Ishikawa (cell line): ENCODE data around the gene TBCE.

ENCODE experiments used
- CEBPB ChIP-seq: IDR thresholded peaks from 2 replicates; pipeline ENCODE4 v1.6.1; 2012
- MAX ChIP-seq: IDR thresholded peaks from 2 replicates; pipeline ENCODE4 v1.6.1; 2012
- REST ChIP-seq: IDR thresholded peaks from 2 replicates; pipeline ENCODE4 v1.6.1; 2012; ENCODE audit warnings: low read depth, mild to moderate bottlenecking
- TAF1 ChIP-seq: IDR thresholded peaks from 2 replicates; pipeline ENCODE4 v1.6.1; 2012; ENCODE audit warnings: low read depth, mild to moderate bottlenecking

- TF ChIP-seq REST (no peak), TAF1 (no peak), CEBPB (no peak), MAX (no peak)
These were observed 50.0 kb downstream of the TBCE start for GRCh38 chr1:235417086-235417697.
